SK-N-SH (cell line): ENCODE data around the gene FBF1. TPM values are rescaled to one million over a fixed set of nuclear protein-coding genes. Genes with fewer than 3 reads are reported as not detected.

ENCODE experiments used
- CTCF ChIA-PET: fragments of 300-600, 350-600 bp; formaldehyde crosslinking; extraction: SDS; loops from one replicate; lab custom pipeline; 2021; lab: Yijun Ruan, JAX
- POLR2A ChIA-PET: fragments of 350-600 bp; sonication (Branson Sonifier 250); formaldehyde crosslinking; extraction: SDS; loops from one replicate; lab custom pipeline; 2020; ENCODE audit warnings: antibody characterized with exemption, inconsistent platforms; lab: Yijun Ruan, JAX
- DNase-seq: peaks from one replicate; pipeline ENCODE4 v3.0.0; 2012
- H2AFZ ChIP-seq: fragments of 200-600 bp; sonication (generic); 2 replicates; pipeline ENCODE4 v1.8.1; 2016; ENCODE audit warnings: antibody characterized with exemption, mild to moderate bottlenecking, low read depth
- H3F3A ChIP-seq: fragments of 200-600 bp; sonication (generic); replicated peaks from 2 replicates; pipeline ENCODE3; 2016; ENCODE audit warnings: antibody characterized with exemption, mild to moderate bottlenecking; ENCODE audit not compliant: insufficient read depth
- H3K27ac ChIP-seq, 2 experiments: fragments of 200-500 bp in 1 of 2; fragments of 200-600 bp in 1 of 2; sonication (Bioruptor generic) in 1 of 2; sonication (generic), shearing (Covaris generic) in 1 of 2; 2 replicates each; pipeline versions ENCODE4 v1.5.1 to v1.6.1; 2014 to 2016; ENCODE audit warnings: low read depth in 2 of 2, inconsistent platforms in 1 of 2, low read length in 1 of 2, mild to moderate bottlenecking in 1 of 2, mixed read lengths in 1 of 2
- H3K27me3 ChIP-seq: fragments of 200-600 bp; sonication (generic), shearing (Covaris generic); 2 replicates; pipeline ENCODE4 v1.6.1; 2016; ENCODE audit warnings: mixed run types; ENCODE audit not compliant: insufficient read depth
- H3K36me3 ChIP-seq, 2 experiments: fragments of 200-500 bp in 1 of 2; fragments of 200-600 bp in 1 of 2; sonication (Bioruptor generic) in 1 of 2; sonication (generic) in 1 of 2; replicated peaks in 1 of 2; 2 replicates each; pipeline versions ENCODE3 to v1.5.1; 2014 to 2016; ENCODE audit warnings: low read length in 1 of 2, mild to moderate bottlenecking in 1 of 2; ENCODE audit not compliant: insufficient read depth in 2 of 2, control insufficient read depth in 1 of 2
- H3K4me1 ChIP-seq, 2 experiments: fragments of 200-500 bp in 1 of 2; fragments of 200-600 bp in 1 of 2; sonication (Bioruptor generic) in 1 of 2; sonication (generic), shearing (Covaris generic) in 1 of 2; 2 replicates each; pipeline versions ENCODE4 v1.5.1 to v1.6.1; 2014 to 2016; ENCODE audit warnings: low read depth in 1 of 2, low read length in 1 of 2, mixed run types in 1 of 2; ENCODE audit not compliant: insufficient read depth in 2 of 2, control insufficient read depth in 1 of 2
- H3K4me2 ChIP-seq: fragments of 200-600 bp; sonication (generic), shearing (Covaris generic); 2 replicates; pipeline ENCODE4 v1.6.1; 2017; ENCODE audit warnings: mixed run types
- H3K4me3 ChIP-seq, 2 experiments: fragments of 200-500 bp in 1 of 2; fragments of 200-600 bp in 1 of 2; sonication (Bioruptor generic) in 1 of 2; sonication (generic), shearing (Covaris generic) in 1 of 2; 2 replicates each; pipeline versions ENCODE4 v1.5.1 to v1.8.1; 2014 to 2016; ENCODE audit warnings: low read depth in 2 of 2, inconsistent platforms in 1 of 2, low read length in 1 of 2, mild to moderate bottlenecking in 1 of 2, mixed read lengths in 1 of 2, moderate library complexity in 1 of 2
- H3K79me2 ChIP-seq: fragments of 200-600 bp; sonication (generic); 2 replicates; pipeline ENCODE4 v1.8.1; 2017; ENCODE audit warnings: mild to moderate bottlenecking; ENCODE audit not compliant: insufficient read depth
- H3K9ac ChIP-seq: fragments of 200-600 bp; sonication (generic); 2 replicates; pipeline ENCODE4 v1.6.1; 2017; ENCODE audit warnings: mixed run types
- H3K9me2 ChIP-seq: fragments of 200-600 bp; sonication (generic); 2 replicates; pipeline ENCODE4 v1.6.1; 2017; ENCODE audit warnings: mixed run types
- H3K9me3 ChIP-seq: fragments of 200-600 bp; sonication (generic); 2 replicates; pipeline ENCODE4 v1.6.1; 2017; ENCODE audit warnings: mixed run types, mild to moderate bottlenecking, moderate library complexity
- H4K20me1 ChIP-seq: fragments of 200-600 bp; sonication (generic); 2 replicates; pipeline ENCODE4 v1.6.1; 2017; ENCODE audit warnings: mild to moderate bottlenecking, mixed run types; ENCODE audit not compliant: insufficient read depth
- ELF1 ChIP-seq: IDR thresholded peaks from 2 replicates; pipeline ENCODE4 v1.4.0; 2012
- EP300 ChIP-seq, 2 experiments: IDR thresholded peaks; 2 replicates each; pipeline versions ENCODE4 v1.4.0 to v1.6.1; 2012; ENCODE audit warnings: borderline replicate concordance in 1 of 2, low read depth in 1 of 2, low read length in 1 of 2
- EZH2phosphoT487 ChIP-seq: fragments of 200-600 bp; sonication (generic); IDR thresholded peaks from 2 replicates; pipeline ENCODE4 v1.6.1; 2017; ENCODE audit warnings: low read depth, mixed run types, mild to moderate bottlenecking, antibody characterized with exemption, moderate library complexity, borderline replicate concordance
- FOSL2 ChIP-seq: IDR thresholded peaks from 2 replicates; pipeline ENCODE4 v1.4.0; 2012; ENCODE audit warnings: low read depth, mild to moderate bottlenecking, moderate library complexity, borderline replicate concordance
- FOXM1 ChIP-seq: IDR thresholded peaks from 2 replicates; pipeline ENCODE4 v1.4.0; 2012; ENCODE audit warnings: low read depth, mild to moderate bottlenecking
- GABPA ChIP-seq: IDR thresholded peaks from 2 replicates; pipeline ENCODE4 v1.4.0; 2012; ENCODE audit warnings: low read depth, mild to moderate bottlenecking
- GATA2 ChIP-seq: sonication (generic); formaldehyde crosslinking; IDR thresholded peaks from 2 replicates; pipeline ENCODE4 v1.5.0; 2020; ENCODE audit warnings: mild to moderate bottlenecking, missing genetic modification reagents
- MAX ChIP-seq: IDR thresholded peaks from 2 replicates; pipeline ENCODE4 v1.4.0; 2012; ENCODE audit warnings: low read depth
- MEF2A ChIP-seq: IDR thresholded peaks from 2 replicates; pipeline ENCODE4 v1.4.0; 2012; ENCODE audit warnings: low read depth, borderline replicate concordance
- MXI1 ChIP-seq: IDR thresholded peaks from 2 replicates; pipeline ENCODE4 v1.6.1; 2012; ENCODE audit warnings: mild to moderate bottlenecking, low read depth, low read length, improper control_type of control experiment
- POLR2AphosphoS5 ChIP-seq: IDR thresholded peaks from 2 replicates; pipeline ENCODE4 v1.6.1; 2012; ENCODE audit warnings: low read depth, low read length
- REST ChIP-seq: IDR thresholded peaks from 2 replicates; pipeline ENCODE4 v1.6.1; 2012; ENCODE audit warnings: mild to moderate bottlenecking, low read depth, low read length, moderate library complexity
- RFX5 ChIP-seq: IDR thresholded peaks from 2 replicates; pipeline ENCODE4 v1.6.1; 2012; ENCODE audit warnings: mild to moderate bottlenecking, improper control_type of control experiment, low read length
- SIN3A ChIP-seq: IDR thresholded peaks from 2 replicates; pipeline ENCODE4 v1.6.1; 2012; ENCODE audit warnings: low read depth, mild to moderate bottlenecking, low read length, moderate library complexity, borderline replicate concordance
- TCF12 ChIP-seq: IDR thresholded peaks from 2 replicates; pipeline ENCODE4 v1.4.0; 2012
- TEAD4 ChIP-seq: IDR thresholded peaks from 2 replicates; pipeline ENCODE4 v1.4.0; 2012; ENCODE audit warnings: mild to moderate bottlenecking, borderline replicate concordance; ENCODE audit not compliant: insufficient read depth
- WGBS: methylation state at CpG from one replicate; pipeline ENCODE4 v1.1.6; 2017; ENCODE audit warnings: low lambda C conversion rate; 5-methylcytosine and 5-hydroxymethylcytosine counted together
- polyA plus RNA-seq, 3 experiments: library from polyadenylated mRNA; depleted of rRNA; stranded (reverse); fragments of >200 nt; gene quantifications; 2 replicates each; pipeline ENCODE4 v1.2.3, GENCODE V29; 2012
- TF ChIP-seq, protein P1 (sequence below): fragments of 200-600 bp; sonication (generic); IDR thresholded peaks from 2 replicates; pipeline ENCODE4 v1.6.1; 2017; ENCODE audit warnings: antibody characterized with exemption, mild to moderate bottlenecking, moderate library complexity

Gene FBF1
- polyA plus RNA-seq, 1 of the 3 experiments (the other 2 are of a cell fraction), result 19.0 TPM

- peaks cover 26 to 42% of the 10 kb centered on the region in 2 experiments for H3K36me3 ChIP-seq
- no peaks in the 10 kb centered on the region for H3K27me3 ChIP-seq
- 100% methylated on average over 10 of the region's 13 CpGs for WGBS
- peaks cover 24% of the 10 kb centered on the region for H3F3A ChIP-seq
- H3K4me2 ChIP-seq, result no peak overlapping the region
- no peak overlapping the region for H3K4me3 ChIP-seq
- peaks cover 44% of the 10 kb centered on the region for H3K79me2 ChIP-seq
- DNase-seq, result no peak
- H3K9ac ChIP-seq, result no peak overlapping the region
- no peaks in the 10 kb centered on the region for H3K9me2 ChIP-seq
- H3K4me1 ChIP-seq, result peaks cover 13 to 17% of the 10 kb centered on the region in 2 experiments; a peak in 3 of 4 replicates
- CTCF ChIA-PET, result interaction anchor here (0.6 to 16.0 kb wide), 5 partner anchors 21 to 116 kb away, joined by 3 to 214 read pairs (median 3); partner anchors contain the start of gene TRIM47
- no peak overlapping the region for H3K27ac ChIP-seq
- no peaks in the 10 kb centered on the region for H3K9me3 ChIP-seq
- TF ChIP-seq TEAD4, result no peak
- no peak for TF ChIP-seq RFX5
- TF ChIP-seq MEF2A, result no peak
- no peak for TF ChIP-seq FOSL2
- TF ChIP-seq FOXM1, result no peak
- no peak for TF ChIP-seq POLR2AphosphoS5
- no peak for TF ChIP-seq EP300 (IDR thresholded peaks at IDR 0.05; ENCODE audit: borderline replicate concordance in 1 of 2, low read depth in 1 of 2, low read length in 1 of 2)
- no peak for TF ChIP-seq TCF12
- TF ChIP-seq EZH2phosphoT487, result no peak
- TF ChIP-seq REST, result no peak
- no peak for TF ChIP-seq SIN3A
- no peak for TF ChIP-seq MAX
- TF ChIP-seq MXI1, result no peak
- no peak for TF ChIP-seq GATA2 (CRISPR knock-in tag)
- no peak for TF ChIP-seq GABPA
- TF ChIP-seq, protein P1, sequence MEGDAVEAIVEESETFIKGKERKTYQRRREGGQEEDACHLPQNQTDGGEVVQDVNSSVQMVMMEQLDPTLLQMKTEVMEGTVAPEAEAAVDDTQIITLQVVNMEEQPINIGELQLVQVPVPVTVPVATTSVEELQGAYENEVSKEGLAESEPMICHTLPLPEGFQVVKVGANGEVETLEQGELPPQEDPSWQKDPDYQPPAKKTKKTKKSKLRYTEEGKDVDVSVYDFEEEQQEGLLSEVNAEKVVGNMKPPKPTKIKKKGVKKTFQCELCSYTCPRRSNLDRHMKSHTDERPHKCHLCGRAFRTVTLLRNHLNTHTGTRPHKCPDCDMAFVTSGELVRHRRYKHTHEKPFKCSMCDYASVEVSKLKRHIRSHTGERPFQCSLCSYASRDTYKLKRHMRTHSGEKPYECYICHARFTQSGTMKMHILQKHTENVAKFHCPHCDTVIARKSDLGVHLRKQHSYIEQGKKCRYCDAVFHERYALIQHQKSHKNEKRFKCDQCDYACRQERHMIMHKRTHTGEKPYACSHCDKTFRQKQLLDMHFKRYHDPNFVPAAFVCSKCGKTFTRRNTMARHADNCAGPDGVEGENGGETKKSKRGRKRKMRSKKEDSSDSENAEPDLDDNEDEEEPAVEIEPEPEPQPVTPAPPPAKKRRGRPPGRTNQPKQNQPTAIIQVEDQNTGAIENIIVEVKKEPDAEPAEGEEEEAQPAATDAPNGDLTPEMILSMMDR, result no peak
- TF ChIP-seq ELF1, result no peak
- H4K20me1 ChIP-seq, result no peaks in the 10 kb centered on the region
- no peak overlapping the region for H2AFZ ChIP-seq
- POLR2A ChIA-PET, result interaction anchor here (1.2 kb wide), 1 partner anchor 27 kb away, joined by 3 read pairs; no protein-coding TSS in a partner anchor
Observed at GRCh38 chr17:75899353-75899752, 41.5 kb downstream of the FBF1 start.
